Measurements from ENCODE around the gene TMEM156.

Gene TMEM156

DNA sequence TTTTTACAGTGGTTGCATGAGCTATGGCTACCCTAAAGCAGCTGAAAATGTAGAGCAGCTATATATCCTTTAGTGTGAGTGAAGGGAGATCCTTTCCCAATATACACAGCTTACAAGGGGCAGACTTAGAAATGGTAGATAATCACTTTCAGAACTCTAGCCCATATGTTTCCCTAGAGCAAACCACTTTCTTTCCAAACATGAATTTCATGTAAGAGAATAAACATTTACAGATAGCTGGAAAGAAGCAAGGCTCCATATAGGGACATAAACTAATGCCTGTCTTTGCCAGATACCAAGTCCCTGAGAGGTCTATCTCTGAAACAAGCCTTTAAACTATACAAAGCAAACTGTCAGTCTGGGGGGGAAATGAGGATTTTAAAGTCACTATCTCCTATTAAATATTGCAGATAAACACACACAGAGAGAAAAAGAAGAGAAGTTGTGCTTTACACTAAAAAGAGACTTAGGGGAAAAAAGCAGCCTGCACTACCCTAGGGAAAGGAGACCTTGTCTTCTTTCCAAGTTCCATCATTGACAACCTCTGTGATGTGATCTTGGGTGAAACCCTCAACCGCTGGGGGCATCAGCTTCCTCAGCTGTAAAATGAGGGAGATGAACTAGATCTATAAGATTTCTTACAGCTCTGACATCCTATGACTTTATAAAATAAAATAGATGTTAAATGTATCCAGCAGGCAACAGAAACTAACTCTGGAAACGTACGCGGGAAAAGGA is 73.6 kb downstream of the TMEM156 start:
- Histone ChIP-seq H3K4me1 (ENCODE audit: control insufficient read depth, insufficient read depth, low read length, poor library complexity, severe bottlenecking) (no peaks in the 10 kb centered on the region), H3K4me3 (ENCODE audit: extremely low read depth, insufficient read depth, low read length, poor library complexity, severe bottlenecking) (no peak overlapping the region), H3K36me3 (ENCODE audit: control insufficient read depth, insufficient read depth, low read length) (no peaks in the 10 kb centered on the region), H3K9me3 (ENCODE audit: control insufficient read depth, low read length) (peaks cover 5% of the 10 kb centered on the region), H3K27ac (ENCODE audit: low read depth, low read length, severe bottlenecking) (no peak overlapping the region)
- 83 to 100% methylated on average over 1 to 3 of the region's 4 CpGs for WGBS, 2 experiments (ENCODE audit: insufficient coverage in 2 of 2)

- Histone ChIP-seq H3K4me3 (ENCODE audit: extremely low read depth, insufficient read depth, low read length, poor library complexity, severe bottlenecking) (no peak overlapping the region), H3K4me1 (ENCODE audit: control insufficient read depth, insufficient read depth, low read length, poor library complexity, severe bottlenecking) (no peaks in the 10 kb centered on the region), H3K9me3 (ENCODE audit: control insufficient read depth, low read length) (peaks cover 5% of the 10 kb centered on the region), H3K27ac (ENCODE audit: low read depth, low read length, severe bottlenecking) (no peak overlapping the region), H3K36me3 (ENCODE audit: control insufficient read depth, insufficient read depth, low read length) (no peaks in the 10 kb centered on the region)
- 100% methylated on average over 2 of the region's 3 CpGs; no CpG with 5 or more reads in 1 of the 2 experiments for WGBS, 2 experiments (ENCODE audit: insufficient coverage in 2 of 2)
These were observed 74.3 kb downstream of the TMEM156 start for GRCh38 chr4:38957893-38958292.

GRCh38 chr4:38957261-38957815 is 74.9 kb downstream of the TMEM156 start:
- H3K27ac ChIP-seq (ENCODE audit: low read depth, low read length, severe bottlenecking): no peak overlapping the region
- H3K4me3 ChIP-seq (ENCODE audit: extremely low read depth, insufficient read depth, low read length, poor library complexity, severe bottlenecking): no peak overlapping the region
- no peaks in the 10 kb centered on the region for H3K4me1 ChIP-seq (ENCODE audit: control insufficient read depth, insufficient read depth, low read length, poor library complexity, severe bottlenecking)
- no peaks in the 10 kb centered on the region for H3K36me3 ChIP-seq (ENCODE audit: control insufficient read depth, insufficient read depth, low read length)
- peaks cover 5% of the 10 kb centered on the region for H3K9me3 ChIP-seq (ENCODE audit: control insufficient read depth, low read length)
- WGBS, 2 experiments (ENCODE audit: insufficient coverage in 2 of 2): 72 to 100% methylated on average over 1 to 3 of the region's 5 CpGs

DNA sequence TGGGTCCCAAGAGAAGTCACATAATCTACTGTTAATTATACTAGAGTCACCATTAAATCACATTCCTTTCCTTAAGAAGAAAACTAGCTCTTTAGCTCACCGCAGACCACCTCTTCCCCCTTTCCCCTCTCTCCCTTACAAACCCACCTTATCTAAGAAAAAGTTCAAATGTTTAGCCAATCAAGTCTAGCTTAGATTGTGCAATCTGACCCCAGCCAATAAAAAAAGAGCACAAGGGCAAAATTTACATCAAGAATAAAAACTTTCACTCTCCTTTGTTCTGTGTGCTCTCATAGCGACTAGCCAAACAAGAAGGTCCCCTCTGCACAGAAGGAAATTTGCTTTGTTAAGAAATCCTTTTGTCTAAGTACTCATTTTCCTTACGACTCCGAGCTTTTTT is 76.3 kb downstream of the TMEM156 start:
- Histone ChIP-seq H3K9me3 (ENCODE audit: control insufficient read depth, low read length) (no peaks in the 10 kb centered on the region), H3K27ac (ENCODE audit: low read depth, low read length, severe bottlenecking) (no peak overlapping the region), H3K4me1 (ENCODE audit: control insufficient read depth, insufficient read depth, low read length, poor library complexity, severe bottlenecking) (no peaks in the 10 kb centered on the region), H3K4me3 (ENCODE audit: extremely low read depth, insufficient read depth, low read length, poor library complexity, severe bottlenecking) (no peak overlapping the region), H3K36me3 (ENCODE audit: control insufficient read depth, insufficient read depth, low read length) (no peaks in the 10 kb centered on the region)
- WGBS, 2 experiments (ENCODE audit: insufficient coverage in 2 of 2): 95 to 96% methylated on average over 2 to 4 of the region's 4 CpGs

GRCh38 chr4:38954727-38955126 is 77.5 kb downstream of the TMEM156 start:
- no peak overlapping the region for H3K4me3 ChIP-seq (ENCODE audit: extremely low read depth, insufficient read depth, low read length, poor library complexity, severe bottlenecking)
- H3K27ac ChIP-seq (ENCODE audit: low read depth, low read length, severe bottlenecking): no peak overlapping the region
- H3K36me3 ChIP-seq (ENCODE audit: control insufficient read depth, insufficient read depth, low read length): no peaks in the 10 kb centered on the region
- peaks cover 3% of the 10 kb centered on the region for H3K4me1 ChIP-seq (ENCODE audit: control insufficient read depth, insufficient read depth, low read length, poor library complexity, severe bottlenecking)
- H3K9me3 ChIP-seq (ENCODE audit: control insufficient read depth, low read length): no peaks in the 10 kb centered on the region

GRCh38 chr4:38952017-38952416 is 80.2 kb downstream of the TMEM156 start:
- Histone ChIP-seq H3K4me1 (ENCODE audit: control insufficient read depth, insufficient read depth, low read length, poor library complexity, severe bottlenecking) (peaks cover 20% of the 10 kb centered on the region), H3K9me3 (ENCODE audit: control insufficient read depth, low read length) (no peaks in the 10 kb centered on the region), H3K27ac (ENCODE audit: low read depth, low read length, severe bottlenecking) (no peak overlapping the region), H3K36me3 (ENCODE audit: control insufficient read depth, insufficient read depth, low read length) (no peaks in the 10 kb centered on the region), H3K4me3 (ENCODE audit: extremely low read depth, insufficient read depth, low read length, poor library complexity, severe bottlenecking) (no peak overlapping the region)
- WGBS, 2 experiments (ENCODE audit: insufficient coverage in 2 of 2): 0% methylated on average over 1 of the region's 1 CpG; no CpG with 5 or more reads in 1 of the 2 experiments

DNA sequence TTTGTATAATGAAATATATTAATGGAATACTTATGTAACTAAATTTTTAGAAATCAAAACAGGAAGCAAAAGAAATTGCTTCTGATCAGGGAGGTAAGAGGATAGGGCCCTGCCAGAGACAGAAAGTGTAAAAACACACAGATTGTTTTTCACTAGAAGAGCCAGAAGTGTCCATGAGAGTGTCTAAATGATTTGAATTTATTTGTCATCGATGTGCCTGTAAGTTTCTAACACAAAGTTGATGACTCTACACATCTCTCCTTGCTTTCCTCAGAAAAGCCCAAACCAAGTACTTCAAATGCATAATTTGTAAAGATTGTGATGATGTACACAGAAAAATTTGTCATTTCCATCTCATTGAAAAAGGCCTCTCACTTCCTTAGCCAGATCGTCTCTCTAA is 80.6 kb downstream of the TMEM156 start:
- H3K4me3 ChIP-seq (ENCODE audit: extremely low read depth, insufficient read depth, low read length, poor library complexity, severe bottlenecking): no peak overlapping the region
- no peaks in the 10 kb centered on the region for H3K9me3 ChIP-seq (ENCODE audit: control insufficient read depth, low read length)
- no peak overlapping the region for H3K27ac ChIP-seq (ENCODE audit: low read depth, low read length, severe bottlenecking)
- H3K4me1 ChIP-seq (ENCODE audit: control insufficient read depth, insufficient read depth, low read length, poor library complexity, severe bottlenecking): peaks cover 20% of the 10 kb centered on the region
- H3K36me3 ChIP-seq (ENCODE audit: control insufficient read depth, insufficient read depth, low read length): no peaks in the 10 kb centered on the region
- 78% methylated on average over 1 of the region's 2 CpGs; no CpG with 5 or more reads in 1 of the 2 experiments for WGBS, 2 experiments (ENCODE audit: insufficient coverage in 2 of 2)

GRCh38 chr4:38950734-38951133 is 81.5 kb downstream of the TMEM156 start:
- Histone ChIP-seq H3K4me3 (ENCODE audit: extremely low read depth, insufficient read depth, low read length, poor library complexity, severe bottlenecking) (no peak overlapping the region), H3K36me3 (ENCODE audit: control insufficient read depth, insufficient read depth, low read length) (no peaks in the 10 kb centered on the region), H3K4me1 (ENCODE audit: control insufficient read depth, insufficient read depth, low read length, poor library complexity, severe bottlenecking) (peaks cover 20% of the 10 kb centered on the region), H3K27ac (ENCODE audit: low read depth, low read length, severe bottlenecking) (no peak overlapping the region), H3K9me3 (ENCODE audit: control insufficient read depth, low read length) (no peaks in the 10 kb centered on the region)
- 98 to 99% methylated on average over 3 of the region's 6 CpGs for WGBS, 2 experiments (ENCODE audit: insufficient coverage in 2 of 2)

DNA sequence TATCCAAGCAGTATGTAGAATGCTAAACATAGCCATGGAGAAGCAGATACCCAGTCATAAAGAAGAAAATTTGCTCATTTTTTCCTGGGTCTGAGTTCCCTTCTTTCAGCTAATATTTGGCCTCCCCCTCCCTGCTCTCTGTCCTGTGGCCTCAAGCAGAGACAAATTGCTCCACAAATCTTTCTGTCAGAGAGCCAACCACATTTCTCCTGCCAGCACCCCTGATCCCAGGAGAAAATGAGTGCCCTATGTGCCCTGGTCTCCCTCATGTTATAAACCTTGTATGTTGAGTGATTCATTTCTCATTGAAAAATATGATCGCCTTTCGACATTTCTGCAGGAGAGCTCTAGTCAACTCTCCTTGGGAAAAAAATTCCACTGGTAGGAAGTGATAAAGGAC is 82.0 kb downstream of the TMEM156 start:
- 100% methylated on average over 2 of the region's 2 CpGs for WGBS, 2 experiments (ENCODE audit: insufficient coverage in 2 of 2)
- Histone ChIP-seq H3K4me1 (ENCODE audit: control insufficient read depth, insufficient read depth, low read length, poor library complexity, severe bottlenecking) (peaks cover 20% of the 10 kb centered on the region), H3K27ac (ENCODE audit: low read depth, low read length, severe bottlenecking) (peak overlapping the region; percentile 36), H3K9me3 (ENCODE audit: control insufficient read depth, low read length) (no peaks in the 10 kb centered on the region), H3K4me3 (ENCODE audit: extremely low read depth, insufficient read depth, low read length, poor library complexity, severe bottlenecking) (no peak overlapping the region), H3K36me3 (ENCODE audit: control insufficient read depth, insufficient read depth, low read length) (peaks cover 3% of the 10 kb centered on the region)

DNA sequence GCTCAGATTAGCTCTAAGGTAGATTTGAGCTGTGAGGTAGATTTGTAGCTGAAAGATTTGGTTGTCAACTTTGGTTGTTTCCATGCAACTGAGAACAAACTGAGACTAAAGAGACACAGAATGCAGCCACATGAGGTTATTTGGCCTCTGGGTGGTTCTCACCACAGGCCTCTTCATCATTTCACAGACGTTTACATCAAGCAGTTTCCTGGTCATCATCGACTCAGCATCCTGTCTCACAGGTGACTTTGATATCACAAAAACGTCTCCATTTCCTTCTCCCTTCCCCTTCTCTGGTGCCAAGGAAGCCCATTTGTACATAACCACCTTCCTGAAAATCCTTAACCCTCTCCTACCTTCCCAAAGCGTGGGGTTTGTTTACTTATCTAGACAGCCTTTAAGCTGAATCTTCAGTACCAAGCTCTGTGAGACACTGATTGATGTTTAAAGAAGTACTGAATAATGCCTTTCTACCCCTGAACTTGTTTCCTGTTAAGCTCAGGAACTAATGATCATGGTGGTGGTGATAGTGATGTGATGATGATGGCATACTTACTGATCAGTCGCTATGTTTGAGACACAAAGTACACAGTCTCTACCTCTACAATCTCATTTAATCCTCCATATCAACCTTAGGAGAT is 82.7 kb downstream of the TMEM156 start:
- H3K4me1 ChIP-seq (ENCODE audit: control insufficient read depth, insufficient read depth, low read length, poor library complexity, severe bottlenecking): peaks cover 20% of the 10 kb centered on the region
- H3K36me3 ChIP-seq (ENCODE audit: control insufficient read depth, insufficient read depth, low read length): peaks cover 9% of the 10 kb centered on the region
- 48 to 61% methylated on average over 3 of the region's 5 CpGs for WGBS, 2 experiments (ENCODE audit: insufficient coverage in 2 of 2)

GRCh38 chr4:38948551-38948950 is 83.7 kb downstream of the TMEM156 start:
- no peak overlapping the region for H3K4me3 ChIP-seq (ENCODE audit: extremely low read depth, insufficient read depth, low read length, poor library complexity, severe bottlenecking)
- 86 to 97% methylated on average over 2 of the region's 2 CpGs for WGBS, 2 experiments (ENCODE audit: insufficient coverage in 2 of 2)
- peaks cover 14% of the 10 kb centered on the region for H3K36me3 ChIP-seq (ENCODE audit: control insufficient read depth, insufficient read depth, low read length)
- no peaks in the 10 kb centered on the region for H3K9me3 ChIP-seq (ENCODE audit: control insufficient read depth, low read length)
- peak overlapping the region; percentile 62 for H3K27ac ChIP-seq (ENCODE audit: low read depth, low read length, severe bottlenecking)
- H3K4me1 ChIP-seq (ENCODE audit: control insufficient read depth, insufficient read depth, low read length, poor library complexity, severe bottlenecking): peaks cover 20% of the 10 kb centered on the region

More for the DNA sequence above, 82.7 kb downstream of the TMEM156 start:
- H3K27ac ChIP-seq (ENCODE audit: low read depth, low read length, severe bottlenecking): no peak overlapping the region
- H3K4me3 ChIP-seq (ENCODE audit: extremely low read depth, insufficient read depth, low read length, poor library complexity, severe bottlenecking): no peak overlapping the region
- H3K9me3 ChIP-seq (ENCODE audit: control insufficient read depth, low read length): no peaks in the 10 kb centered on the region
